GM18526 (cell line): ENCODE results near the gene VTI1A.

Experiments used
- POLR2A ChIP-seq: IDR thresholded peaks from 3 replicates; pipeline ENCODE4 v1.6.1; 2011; ENCODE audit not compliant: insufficient read length; ENCODE audit errors: extremely low read depth

VTI1A gene

DNA sequence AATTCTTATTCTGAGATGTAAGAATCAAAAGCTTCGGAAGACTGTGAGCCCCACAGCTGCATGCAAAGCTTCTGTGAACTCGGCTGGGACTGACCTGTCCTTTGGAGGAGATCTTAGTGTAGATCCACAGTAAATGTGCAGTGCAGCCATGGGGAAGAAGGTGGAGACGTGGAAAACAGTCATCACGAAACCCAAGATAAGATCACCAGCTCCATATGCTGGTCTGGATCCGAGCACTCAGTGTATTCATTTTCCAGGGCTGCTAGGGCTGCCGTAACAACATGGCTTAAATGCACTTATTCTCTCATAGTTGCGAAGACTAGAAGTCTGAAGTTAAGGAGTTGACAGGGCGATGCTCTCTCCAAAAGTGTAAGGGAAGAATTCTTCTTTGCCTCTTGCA is 360.0 kb downstream of the VTI1A start:
- TF ChIP-seq POLR2A, result no peak

DNA sequence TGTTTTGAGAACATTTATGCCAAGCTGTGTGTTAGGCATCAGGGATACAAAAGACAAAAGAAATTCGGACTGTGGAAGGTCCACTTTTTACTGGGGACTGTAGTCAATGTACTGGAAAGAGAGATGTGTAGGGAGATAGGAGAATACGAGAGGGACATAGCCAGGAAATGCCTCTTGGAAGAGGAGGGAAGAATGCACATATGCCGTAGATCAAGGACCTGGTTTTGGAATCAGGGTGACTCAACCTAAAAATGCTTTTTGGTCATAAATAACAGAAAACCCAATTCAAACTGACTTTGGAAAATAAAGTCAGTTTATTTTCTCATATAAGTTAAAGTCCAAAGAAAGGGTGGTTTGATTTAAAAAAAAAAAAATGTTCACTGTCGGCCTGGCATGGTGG is 362.7 kb downstream of the VTI1A start:
- TF ChIP-seq POLR2A, result no peak

DNA sequence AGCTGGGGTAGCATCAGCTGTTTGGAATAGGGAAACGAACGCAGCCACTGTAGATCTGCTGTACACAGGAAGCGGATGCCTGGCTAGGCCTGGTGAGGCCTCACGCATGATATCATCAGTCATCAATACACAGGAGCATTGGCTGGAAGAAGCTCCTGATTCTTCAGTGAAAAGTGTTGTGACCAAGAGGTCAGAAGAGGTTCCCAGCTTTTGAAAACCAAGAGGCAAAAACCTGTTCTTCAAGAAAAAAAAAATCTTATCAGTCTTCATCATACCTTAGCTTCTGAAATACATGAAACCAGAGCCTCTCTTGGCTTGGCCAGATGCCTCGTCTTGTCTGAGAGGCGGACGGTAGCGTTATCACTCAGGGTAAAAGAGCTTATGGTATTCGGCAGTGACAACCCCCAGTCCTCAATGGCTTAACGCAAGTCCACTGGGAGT is 363.7 kb downstream of the VTI1A start:
- no peak for TF ChIP-seq POLR2A

DNA sequence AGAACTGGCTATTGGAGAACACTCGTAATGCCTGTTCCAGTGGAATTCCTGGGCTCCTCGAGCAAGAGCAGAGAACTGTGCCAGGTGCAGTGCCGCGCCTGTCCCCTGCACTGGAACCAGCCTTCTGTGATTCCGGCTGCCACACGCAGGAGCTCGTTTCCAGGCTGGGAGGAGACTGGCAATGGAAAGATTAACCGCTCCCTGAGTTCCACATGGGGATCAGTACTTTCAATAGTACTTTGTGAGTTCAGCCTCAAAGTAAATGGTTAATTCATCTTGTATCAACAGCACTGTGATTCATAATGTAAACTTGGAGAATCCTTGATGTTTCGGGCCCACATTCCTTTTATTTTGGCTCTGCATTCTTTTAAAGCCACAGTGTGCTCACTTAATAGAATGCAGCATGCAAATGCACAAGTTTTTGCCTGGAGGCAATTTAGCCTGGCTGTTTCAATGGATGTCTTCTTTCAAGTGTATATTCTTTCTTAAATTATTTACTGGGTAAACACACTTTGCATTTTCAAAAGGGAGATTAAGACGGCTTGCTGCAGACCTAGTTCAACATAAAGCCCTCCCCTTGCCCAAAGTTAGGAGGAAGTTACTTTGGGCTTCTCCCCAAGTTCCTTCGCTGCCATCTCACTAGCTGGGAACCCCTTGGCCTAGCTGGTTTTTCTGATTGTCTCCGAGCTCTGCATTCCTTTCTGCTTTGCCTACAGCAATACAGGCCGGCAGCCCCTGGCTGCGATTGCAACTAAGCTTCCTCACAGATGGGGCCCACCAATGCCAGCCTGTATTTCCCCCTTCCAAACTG is 364.9 kb downstream of the VTI1A start:
- no peak for TF ChIP-seq POLR2A

DNA sequence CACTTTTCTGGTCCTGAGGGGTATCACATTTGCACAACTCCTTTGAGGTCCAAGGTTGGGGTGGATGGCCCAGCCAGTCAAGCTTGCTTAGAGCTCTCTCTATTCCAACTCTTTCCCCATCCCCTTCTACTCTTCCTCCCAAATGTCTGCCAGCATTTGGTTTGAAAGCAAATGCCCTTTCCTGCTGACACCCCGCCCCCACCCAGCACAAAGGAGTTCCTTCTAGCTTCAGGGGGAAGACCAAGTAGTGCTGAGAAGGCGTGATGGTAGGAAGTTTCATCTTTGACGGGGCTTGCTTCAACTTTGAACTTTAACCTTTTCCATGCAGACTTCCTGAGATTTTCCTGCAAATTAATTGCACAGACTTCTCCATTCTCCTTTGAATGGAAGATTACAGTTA is 365.6 kb downstream of the VTI1A start:
- TF ChIP-seq POLR2A, result no peak

DNA sequence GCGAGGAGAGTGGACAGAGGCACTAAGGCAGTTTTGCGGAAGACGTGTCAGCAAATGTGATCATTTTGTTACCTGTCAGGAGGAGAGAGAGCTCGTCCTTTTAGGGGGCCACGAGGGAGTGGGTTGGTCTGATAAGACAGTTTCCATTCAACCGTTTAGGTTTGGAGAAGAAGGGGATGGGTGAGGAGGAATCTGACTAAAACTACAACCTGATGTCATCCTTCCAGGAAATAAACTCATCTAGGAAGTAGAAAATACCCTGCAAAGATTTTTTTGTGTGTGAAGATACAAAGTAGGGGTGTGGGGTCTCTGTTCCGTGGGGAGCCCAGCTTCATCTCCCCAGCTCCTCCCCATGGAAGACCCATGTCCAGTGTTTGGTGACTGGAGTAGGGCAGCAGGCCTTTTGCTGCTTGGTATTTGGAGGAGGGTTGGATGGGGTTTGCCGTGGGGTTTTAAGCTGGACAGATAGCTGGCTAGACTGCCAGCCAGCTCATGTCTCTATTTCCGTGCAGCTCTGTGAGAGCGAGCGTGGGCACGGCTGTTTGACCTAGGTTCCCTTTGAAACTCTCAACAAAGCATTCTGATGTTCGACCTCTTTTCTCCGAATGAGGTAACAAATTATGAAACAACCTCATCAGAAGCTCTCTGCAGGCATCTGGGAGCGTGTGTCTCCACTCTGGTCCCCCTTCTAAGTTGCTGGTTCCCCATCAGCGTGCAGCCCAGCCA is 367.0 kb downstream of the VTI1A start:
- no peak for TF ChIP-seq POLR2A

DNA sequence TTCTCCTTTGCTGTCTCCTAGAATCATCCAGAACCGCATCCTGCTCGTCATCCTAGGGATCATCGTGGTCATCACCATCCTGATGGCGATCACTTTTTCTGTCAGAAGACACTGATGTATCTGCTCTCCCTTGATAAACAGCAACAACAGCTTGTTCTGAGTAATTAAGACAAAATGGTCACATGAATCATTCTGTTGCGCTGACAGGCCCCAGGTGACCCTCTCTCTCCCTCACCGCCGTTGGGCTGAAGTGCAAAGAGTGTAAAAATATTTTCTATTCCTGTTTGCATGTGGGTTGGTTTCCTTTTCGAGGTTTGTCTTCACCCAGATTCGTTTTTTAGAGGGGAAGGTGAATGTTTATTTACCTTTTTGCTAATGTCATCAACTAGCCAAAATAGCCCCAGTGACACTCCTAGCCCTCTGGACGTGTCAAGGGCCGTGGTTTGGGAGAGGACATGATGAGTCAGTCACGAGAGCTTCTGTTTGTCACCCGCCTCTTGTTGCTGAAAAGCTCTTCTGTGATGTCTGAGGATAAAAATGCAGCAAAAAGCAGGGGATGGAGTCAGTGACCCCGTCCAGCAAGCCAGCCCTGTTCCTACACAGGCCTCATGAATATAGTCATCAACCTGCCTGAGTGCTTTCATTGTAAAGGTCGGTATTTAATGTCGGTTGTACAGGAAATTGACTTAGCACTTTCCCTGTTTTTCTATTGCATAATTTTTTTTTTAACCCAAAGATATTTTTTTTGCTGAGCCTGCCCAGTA is 368.4 kb downstream of the VTI1A start:
- TF ChIP-seq POLR2A, result no peak

DNA sequence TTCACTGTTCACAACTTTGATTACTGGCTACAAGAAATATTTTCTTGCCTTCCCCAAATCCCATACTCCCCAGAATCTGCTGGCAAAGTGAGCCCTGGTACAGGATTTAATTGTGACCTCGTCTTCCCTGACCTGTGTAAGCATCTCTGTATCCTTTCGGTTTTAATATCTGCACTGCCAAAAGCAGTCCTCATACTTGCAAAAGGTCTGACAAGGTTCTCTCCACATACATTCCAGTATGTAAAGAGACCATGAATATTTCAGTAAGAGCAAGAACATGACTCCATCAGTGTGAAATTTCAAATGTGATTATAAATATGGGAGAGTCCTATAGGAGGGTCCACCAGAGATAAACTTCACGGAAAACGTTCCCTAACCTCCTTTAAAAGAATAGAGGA is 369.0 kb downstream of the VTI1A start:
- TF ChIP-seq POLR2A, result no peak

DNA sequence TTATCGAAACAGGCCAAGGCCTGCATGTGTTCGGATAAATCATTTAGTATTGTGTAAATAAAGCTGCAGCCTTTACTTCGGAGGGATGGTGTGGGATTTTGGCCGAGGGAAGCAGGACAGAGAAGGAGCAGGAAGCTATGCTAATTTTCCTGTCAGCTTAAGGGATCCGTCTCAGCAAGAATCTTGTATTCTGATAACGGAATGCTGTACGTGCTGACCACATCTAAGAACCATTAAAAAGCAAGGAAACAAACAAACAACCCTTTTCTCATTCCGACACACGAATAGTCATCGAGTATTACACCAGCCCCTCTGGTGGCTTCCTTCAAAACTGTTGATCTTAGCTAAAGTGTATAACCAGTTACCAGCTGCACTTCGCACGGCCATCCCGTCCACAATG is 369.9 kb downstream of the VTI1A start:
- no peak for TF ChIP-seq POLR2A

DNA sequence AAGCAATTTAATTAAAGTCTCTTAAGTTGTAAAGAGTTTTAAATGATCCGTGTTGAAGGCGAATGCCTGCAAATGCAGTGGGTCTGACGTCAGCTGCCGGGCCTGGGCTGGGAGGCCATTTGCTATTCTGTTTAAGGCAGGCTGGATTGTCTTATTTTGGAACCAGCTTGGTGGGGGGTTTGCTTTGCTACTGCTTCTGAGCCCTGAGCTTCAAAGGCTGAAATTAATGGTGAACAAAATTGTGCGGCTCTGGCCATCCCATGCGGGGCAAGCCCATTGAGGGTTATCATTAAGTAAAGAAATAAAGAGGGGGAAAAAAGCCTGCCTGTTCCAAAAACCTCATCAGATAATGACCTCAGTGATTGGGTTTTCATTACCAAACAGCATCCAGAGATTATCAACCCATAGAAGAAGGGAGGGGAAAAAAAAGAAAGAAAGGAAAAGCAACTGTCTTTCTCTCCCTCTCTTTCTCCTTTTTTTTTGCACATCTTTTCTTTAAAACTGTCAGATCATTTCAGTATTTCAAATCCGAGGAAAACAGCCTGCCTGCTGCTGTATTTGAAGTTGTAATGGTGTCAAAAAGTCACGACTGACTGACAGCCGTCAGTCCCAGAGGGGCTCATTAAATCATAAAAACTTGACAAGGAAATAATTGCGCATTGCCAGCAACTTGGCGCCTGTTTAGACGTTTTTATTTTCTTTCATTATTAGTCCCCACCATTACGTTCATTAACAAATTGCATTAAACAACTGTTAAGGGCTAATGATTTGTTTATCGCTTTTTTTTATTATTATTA is 371.2 kb downstream of the VTI1A start:
- TF ChIP-seq POLR2A, result no peak

DNA sequence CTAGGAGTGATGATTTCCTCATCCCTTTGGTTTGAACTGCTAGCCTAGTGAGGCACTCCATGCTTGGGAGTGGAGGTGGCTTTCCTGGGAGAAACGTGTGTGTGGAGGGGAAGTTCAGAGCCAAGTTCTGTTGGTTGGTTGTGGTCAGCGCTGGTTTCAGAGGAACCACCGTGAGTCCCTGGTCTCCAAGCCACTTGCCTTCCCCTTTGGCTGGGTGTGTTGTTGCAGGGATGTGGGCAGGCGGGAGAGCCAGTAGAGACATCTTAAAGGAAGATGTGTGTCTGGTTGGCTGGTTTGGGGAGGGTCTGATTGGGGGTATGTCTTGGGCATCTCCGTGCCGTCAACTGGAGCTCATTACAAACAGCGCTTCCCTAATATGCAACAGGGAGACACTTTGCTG is 372.2 kb downstream of the VTI1A start:
- TF ChIP-seq POLR2A, result no peak

DNA sequence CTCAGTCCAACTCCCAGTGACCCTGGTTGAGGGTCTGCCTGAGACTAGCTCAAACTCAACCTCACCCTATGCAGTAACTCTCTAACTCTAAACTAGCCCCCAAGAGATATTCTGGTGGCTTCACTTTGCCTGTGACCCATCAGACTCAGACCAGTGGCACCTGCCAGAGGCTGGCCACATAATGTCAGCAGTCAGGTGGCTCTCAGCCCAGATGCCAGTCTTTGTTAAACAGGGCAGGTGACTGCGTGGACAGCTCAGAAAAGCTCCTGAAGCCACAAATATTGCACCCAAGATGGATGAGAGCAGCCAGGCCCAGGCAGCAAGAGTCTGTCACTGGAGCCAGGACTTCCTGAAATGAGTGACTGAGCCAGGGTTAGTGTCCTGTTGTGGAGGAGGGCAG is 373.3 kb downstream of the VTI1A start:
- TF ChIP-seq POLR2A, result no peak

DNA sequence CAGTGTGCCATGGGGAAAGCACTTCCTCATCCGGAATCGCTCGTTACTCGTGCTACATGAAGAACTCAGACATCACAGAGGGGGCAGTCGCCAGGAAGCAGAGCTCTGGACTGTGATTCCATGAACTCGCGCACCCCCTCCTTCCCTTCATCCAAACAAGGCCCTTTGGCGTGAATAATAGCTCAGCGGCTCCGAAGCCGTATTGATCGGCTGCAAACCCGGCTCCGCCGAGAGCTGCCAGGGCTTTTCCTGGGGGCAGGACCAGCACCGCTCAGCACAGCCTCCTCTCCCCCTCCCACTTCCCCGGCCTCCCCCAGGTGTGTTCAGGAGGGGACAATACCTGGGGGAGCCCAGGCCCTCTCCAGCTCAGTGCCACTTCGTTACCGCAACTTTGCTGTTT is 374.0 kb downstream of the VTI1A start:
- no peak for TF ChIP-seq POLR2A

DNA sequence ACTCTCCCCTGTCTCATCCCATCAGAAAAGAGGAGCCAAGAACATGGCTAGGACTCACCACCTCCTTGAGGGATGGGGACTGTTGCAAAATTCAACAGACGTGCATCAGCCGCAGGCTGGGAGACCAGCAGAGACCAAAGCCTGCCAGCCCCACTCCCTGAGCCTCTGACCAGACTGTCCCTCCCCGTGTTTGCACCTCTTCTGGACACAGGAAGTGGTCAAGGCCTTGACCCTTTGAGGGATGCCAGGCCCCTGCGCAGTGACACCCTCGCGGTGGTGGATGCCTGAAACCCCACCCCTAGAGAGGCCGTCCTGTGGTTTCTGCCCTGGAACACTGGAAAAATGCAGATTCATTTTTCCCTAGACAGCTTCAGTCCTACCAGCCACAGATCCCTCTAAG is 374.6 kb downstream of the VTI1A start:
- no peak for TF ChIP-seq POLR2A

DNA sequence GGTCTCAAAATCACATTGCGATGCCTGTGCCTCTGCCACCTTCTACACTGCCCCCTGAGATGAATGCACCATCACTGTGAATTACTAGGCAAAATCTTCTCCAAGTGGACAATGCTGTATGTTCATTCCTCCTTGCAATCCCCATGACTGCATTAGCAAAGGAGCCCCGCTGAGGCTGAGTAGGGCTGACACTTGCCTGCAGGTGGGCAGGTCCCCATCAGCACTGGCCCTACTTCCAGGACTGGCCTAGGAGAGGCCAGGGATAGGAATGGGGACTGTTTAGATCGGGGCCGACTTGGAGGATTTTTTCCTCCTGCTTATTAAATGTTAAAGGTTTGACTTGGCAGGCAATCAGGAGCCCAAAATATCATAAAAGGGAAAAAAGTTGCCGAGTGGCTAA is 376.0 kb downstream of the VTI1A start:
- no peak for TF ChIP-seq POLR2A

DNA sequence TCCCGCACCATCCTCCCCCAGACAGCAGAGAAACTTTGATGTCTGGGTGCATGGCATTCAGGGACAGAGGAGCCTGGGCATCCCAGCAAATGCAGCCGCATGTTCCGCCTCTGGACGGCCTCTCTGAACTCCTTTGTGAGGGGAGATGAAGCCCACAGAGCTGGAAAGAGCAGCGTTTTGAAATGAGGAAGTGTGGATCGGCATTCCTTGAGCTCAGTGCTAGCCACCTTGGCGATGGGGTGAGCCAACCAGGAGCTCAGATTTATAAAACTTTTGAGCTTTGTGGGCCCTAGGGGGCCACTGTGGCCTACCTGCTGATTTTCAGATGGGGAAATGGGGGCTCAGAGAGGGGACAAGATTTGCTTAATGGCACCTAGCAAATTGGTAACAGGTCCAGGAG is 376.6 kb downstream of the VTI1A start:
- TF ChIP-seq POLR2A, result no peak
